K562 (cell line): ENCODE results near the gene TSGA10IP. TPM values are rescaled to one million over a fixed set of nuclear protein-coding genes. Genes with fewer than 3 reads are reported as not detected.

Experiments used
- ATAC-seq: fragments of 200-7000 bp; cut with Tn5 transposase; 3 replicates; pipeline ENCODE4 v1.9.1; 2020; ENCODE audit warnings: moderate library complexity
- BruUV-seq: library from RNA; stranded (reverse); fragments of 400-500 nt; replicated peaks from 2 replicates; lab custom pipeline; 2021; lab: Mats Ljungman, UMichigan
- CTCF ChIA-PET: fragments of 300-600 bp; formaldehyde crosslinking; extraction: SDS; loops from one replicate; lab custom pipeline; 2021; ENCODE audit warnings: low intra/inter-chr PET ratio; lab: Yijun Ruan, JAX
- POLR2A ChIA-PET: fragments of 300-600, 350-650 bp; sonication (Branson Sonifier 250); formaldehyde crosslinking; extraction: SDS; loops from one replicate; lab custom pipeline; 2021; ENCODE audit warnings: antibody characterized with exemption, inconsistent platforms; lab: Yijun Ruan, JAX
- DNase-seq, 4 experiments: peaks; one replicate each; pipeline versions ENCODE4 v3.0.0 to v3.0.0-alpha.2; 2011 to 2018; ENCODE audit warnings: low spot score in 3 of 4, mixed read lengths in 3 of 4; ENCODE audit errors: extremely low read depth in 1 of 4
- FAIRE-seq: peaks from 2 replicates; lab custom pipeline; 2011; peaks lifted over from hg19 to GRCh38; lab: Jason Lieb, UNC
- H2AFZ ChIP-seq: 2 replicates; pipeline ENCODE4 v1.6.0; 2011; ENCODE audit warnings: low read depth, low read length, control low read depth, inconsistent platforms
- H3K27ac ChIP-seq: fragments of 200-600 bp; 3 replicates; pipeline ENCODE4 v1.8.0; 2011; ENCODE audit warnings: low read depth, mild to moderate bottlenecking, control low read depth, inconsistent platforms, low read length, moderate library complexity, mixed read lengths; ENCODE audit errors: extremely low read depth
- H3K27me3 ChIP-seq, 2 experiments: fragments of 300-600 bp in 1 of 2; 2 replicates in 1 of 2; 3 replicates in 1 of 2; pipeline versions ENCODE4 v1.6.0 to v1.8.0; 2011; ENCODE audit warnings: inconsistent platforms in 2 of 2, low read length in 2 of 2, mild to moderate bottlenecking in 1 of 2, mixed read lengths in 1 of 2, moderate library complexity in 1 of 2; ENCODE audit not compliant: control insufficient read depth in 2 of 2, insufficient read depth in 2 of 2
- H3K36me3 ChIP-seq: fragments of 300-600 bp; 3 replicates; pipeline ENCODE4 v1.8.0; 2011; ENCODE audit warnings: mild to moderate bottlenecking, low read length, inconsistent platforms; ENCODE audit not compliant: control insufficient read depth, insufficient read depth
- H3K4me1 ChIP-seq, 2 experiments: fragments of 200-600 bp in 1 of 2; replicated peaks in 1 of 2; 2 replicates in 1 of 2; 3 replicates in 1 of 2; pipeline versions ENCODE4 v1.5.1 to v1.8.0; 2011; ENCODE audit warnings: inconsistent platforms in 2 of 2, low read length in 2 of 2, mild to moderate bottlenecking in 1 of 2, mixed read lengths in 1 of 2, moderate library complexity in 1 of 2; ENCODE audit not compliant: control insufficient read depth in 2 of 2, insufficient read depth in 2 of 2
- H3K4me2 ChIP-seq: 2 replicates; pipeline ENCODE4 v1.6.1; 2011; ENCODE audit warnings: low read length, control low read depth, inconsistent platforms, mixed read lengths; ENCODE audit not compliant: insufficient read depth
- H3K4me3 ChIP-seq: fragments of 200-600 bp; sonication (generic), shearing (Covaris generic); 2 replicates; pipeline ENCODE4 v1.5.1; 2016; ENCODE audit warnings: control low read depth, inconsistent platforms
- H3K79me2 ChIP-seq: fragments of 200-600 bp; 3 replicates; pipeline ENCODE4 v1.8.0; 2011; ENCODE audit warnings: low read length, inconsistent platforms; ENCODE audit not compliant: control insufficient read depth, insufficient read depth
- H3K9ac ChIP-seq, 2 experiments: 2 replicates each; pipeline versions ENCODE4 v1.6.0 to v1.6.1; 2011; ENCODE audit warnings: low read depth in 2 of 2, low read length in 2 of 2, control low read depth in 1 of 2, inconsistent platforms in 1 of 2, mild to moderate bottlenecking in 1 of 2, mixed read lengths in 1 of 2; ENCODE audit not compliant: insufficient read depth in 1 of 2
- H3K9me1 ChIP-seq: one replicate; pipeline ENCODE4 v1.6.0; 2011; ENCODE audit warnings: inconsistent platforms, mild to moderate bottlenecking, low read length, moderate library complexity; ENCODE audit not compliant: control insufficient read depth, insufficient read depth
- H3K9me3 ChIP-seq: replicated peaks from 2 replicates; pipeline ENCODE4 v1.5.1; 2011; ENCODE audit warnings: low read depth, low read length, inconsistent platforms; ENCODE audit not compliant: control insufficient read depth, insufficient read depth
- H4K20me1 ChIP-seq: replicated peaks from 2 replicates; pipeline ENCODE4 v1.6.1; 2011; ENCODE audit warnings: low read length, inconsistent platforms, mixed read lengths; ENCODE audit not compliant: control insufficient read depth, insufficient read depth
- ARID3A ChIP-seq: IDR thresholded peaks from 2 replicates; pipeline ENCODE4 v1.6.1; 2012; ENCODE audit warnings: low read depth, low read length, improper control_type of control experiment, borderline replicate concordance
- HDAC2 ChIP-seq: fragments of 450-650 bp; IDR thresholded peaks from 2 replicates; pipeline ENCODE4 v1.6.1; 2016; ENCODE audit warnings: mild to moderate bottlenecking
- HNRNPK ChIP-seq: fragments of 200-400 bp; formaldehyde crosslinking; IDR thresholded peaks from one replicate; pipeline ENCODE4 v1.6.1; 2018; ENCODE audit warnings: mild to moderate bottlenecking, low read depth, low read length; ENCODE audit not compliant: poor library complexity, severe bottlenecking
- MCM5 ChIP-seq: fragments of 450-650 bp; IDR thresholded peaks from 2 replicates; pipeline ENCODE4 v1.6.1; 2016; ENCODE audit warnings: low read depth
- PHB2 ChIP-seq: fragments of 450-650 bp; IDR thresholded peaks from 2 replicates; pipeline ENCODE4 v1.6.1; 2017; ENCODE audit warnings: low read depth
- RBFOX2 ChIP-seq: fragments of 200-400 bp; formaldehyde crosslinking; IDR thresholded peaks from 2 replicates; pipeline ENCODE4 v1.6.1; 2017; ENCODE audit warnings: low read depth, mild to moderate bottlenecking, low read length, moderate library complexity
- RBM17 ChIP-seq: fragments of 200-400 bp; formaldehyde crosslinking; IDR thresholded peaks from 2 replicates; pipeline ENCODE4 v1.6.1; 2017; ENCODE audit warnings: low read depth, mild to moderate bottlenecking, low read length, borderline replicate concordance
- SNAPC5 ChIP-seq: fragments of 250-450 bp; sonication (Bioruptor Pico); IDR thresholded peaks from 2 replicates; pipeline ENCODE4 v1.8.0; 2021; ENCODE audit warnings: moderate library complexity, mild to moderate bottlenecking, inconsistent platforms
- TCF3 ChIP-seq: sonication (generic); formaldehyde crosslinking; IDR thresholded peaks from 2 replicates; pipeline ENCODE4 v1.4.0; 2020; ENCODE audit warnings: mild to moderate bottlenecking, missing genetic modification reagents
- TRIM28 ChIP-seq: fragments of 450-650 bp; IDR thresholded peaks from 2 replicates; pipeline ENCODE4 v1.6.1; 2017
- WGBS: fragments of 100-300 bp; shearing (Covaris generic); methylation state at CpG from one replicate; pipeline ENCODE4 v1.1.6; 2016; ENCODE audit warnings: low coverage, mixed read lengths; ENCODE audit not compliant: insufficient coverage; ENCODE audit errors: missing lambda C conversion rate; 5-methylcytosine and 5-hydroxymethylcytosine counted together
- in situ Hi-C: fragments of 300-500 bp; cut with MboI; formaldehyde crosslinking; loops from 4 replicates; pipeline ENCODE4 v1.15.0; 2018; ENCODE audit warnings: inconsistent platforms, mixed read lengths
- intact Hi-C: fragments of 100-400 bp; cut with micrococcal nuclease; formaldehyde crosslinking; loops from 2 replicates; pipeline ENCODE4 v1.14.2; 2022
- polyA plus RNA-seq, 8 experiments: library from polyadenylated mRNA; depleted of rRNA in 4 of 8; stranded (reverse) in 5 of 8; unstranded in 3 of 8; fragments of >200 nt; fragmentation: Nextera tagmentation in 2 of 8; fragmentation: Illumina TruSeq in 1 of 8; extraction: Ambion mirVana in 2 of 8; extraction: Trizol in 1 of 8; gene quantifications; 2 replicates each; pipeline versions ENCODE4 v1.2.1 to v1.2.3, GENCODE V29; 2011 to 2014; ENCODE audit warnings: inconsistent platforms in 1 of 8, missing spikeins in 1 of 8
- total RNA-seq, 7 experiments: library from RNA; depleted of rRNA in 6 of 7; stranded (reverse); fragments of >200 nt in 6 of 7; fragmentation: Illumina TruSeq in 2 of 7; extraction: Trizol in 2 of 7; gene quantifications; 2 replicates each; pipeline versions ENCODE4 v1.2.1 to v1.2.3, GENCODE V29; 2011 to 2021; ENCODE audit warnings: low replicate concordance in 1 of 7
- TF ChIP-seq, protein P1 (sequence below), 3 experiments: IDR thresholded peaks in 2 of 3; conservative IDR thresholded peaks in 1 of 3; 2 replicates each; pipeline ENCODE4 v1.5.1; 2011 to 2012; ENCODE audit warnings: low read length in 3 of 3, mild to moderate bottlenecking in 3 of 3, control low read depth in 2 of 3, improper control_type of control experiment in 1 of 3, inconsistent platforms in 1 of 3, low read depth in 1 of 3, mixed read lengths in 1 of 3, moderate library complexity in 1 of 3; ENCODE audit not compliant: insufficient read depth in 2 of 3
- TF ChIP-seq, protein P2 (sequence below): fragments of 450-650 bp; formaldehyde crosslinking; IDR thresholded peaks from 2 replicates; pipeline ENCODE4 v1.4.0; 2020; ENCODE audit warnings: mild to moderate bottlenecking, moderate library complexity
- TF ChIP-seq, protein P3 (sequence below): sonication (generic); formaldehyde crosslinking; IDR thresholded peaks from 2 replicates; pipeline ENCODE4 v1.9.0; 2022; ENCODE audit warnings: mild to moderate bottlenecking, missing genetic modification reagents
- TF ChIP-seq, protein P4 (sequence below): IDR thresholded peaks from 3 replicates; pipeline ENCODE4 v1.6.1; 2011; ENCODE audit warnings: borderline replicate concordance, mild to moderate bottlenecking; ENCODE audit not compliant: insufficient read length, insufficient read depth

TSGA10IP gene
- total and polyA plus RNA-seq, 9 of the 15 experiments (the other 6 are each of a cell fraction or from before 2014, with no cell fraction given): not detected

DNA sequence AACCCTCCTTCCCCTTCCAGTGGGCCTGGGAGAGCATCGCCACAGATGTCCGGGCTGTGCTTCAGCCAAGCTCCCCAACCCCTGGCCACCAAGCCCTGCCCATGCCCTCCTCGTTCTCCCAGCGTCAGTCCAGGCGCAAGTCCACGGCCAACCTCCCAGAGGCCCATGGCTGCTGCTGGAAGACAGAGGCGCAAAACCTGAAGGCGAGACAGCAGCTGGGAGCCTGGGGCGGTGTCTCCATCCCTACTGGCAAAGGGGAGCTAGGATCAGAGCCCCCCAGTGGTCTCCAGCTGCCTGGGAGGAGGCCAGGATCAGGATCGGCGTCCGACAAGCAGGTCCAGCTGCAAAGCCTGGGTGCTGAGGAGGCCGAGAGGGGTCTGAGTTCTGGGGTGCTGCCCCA lies 1.9 kb downstream of the TSGA10IP start:
- peaks cover 0 to 22% of the 10 kb centered on the region in 2 experiments; a peak in 3 of 5 replicates for H3K4me1 ChIP-seq
- TF ChIP-seq PHB2 (no peak), HDAC2 (no peak), TRIM28 (no peak), HNRNPK (no peak), MCM5 (no peak), TCF3 (CRISPR knock-in tag) (no peak), SNAPC5 (CRISPR knock-in tag) (no peak), RBFOX2 (no peak), RBM17 (no peak), ARID3A (no peak)
- TF ChIP-seq, protein P1, sequence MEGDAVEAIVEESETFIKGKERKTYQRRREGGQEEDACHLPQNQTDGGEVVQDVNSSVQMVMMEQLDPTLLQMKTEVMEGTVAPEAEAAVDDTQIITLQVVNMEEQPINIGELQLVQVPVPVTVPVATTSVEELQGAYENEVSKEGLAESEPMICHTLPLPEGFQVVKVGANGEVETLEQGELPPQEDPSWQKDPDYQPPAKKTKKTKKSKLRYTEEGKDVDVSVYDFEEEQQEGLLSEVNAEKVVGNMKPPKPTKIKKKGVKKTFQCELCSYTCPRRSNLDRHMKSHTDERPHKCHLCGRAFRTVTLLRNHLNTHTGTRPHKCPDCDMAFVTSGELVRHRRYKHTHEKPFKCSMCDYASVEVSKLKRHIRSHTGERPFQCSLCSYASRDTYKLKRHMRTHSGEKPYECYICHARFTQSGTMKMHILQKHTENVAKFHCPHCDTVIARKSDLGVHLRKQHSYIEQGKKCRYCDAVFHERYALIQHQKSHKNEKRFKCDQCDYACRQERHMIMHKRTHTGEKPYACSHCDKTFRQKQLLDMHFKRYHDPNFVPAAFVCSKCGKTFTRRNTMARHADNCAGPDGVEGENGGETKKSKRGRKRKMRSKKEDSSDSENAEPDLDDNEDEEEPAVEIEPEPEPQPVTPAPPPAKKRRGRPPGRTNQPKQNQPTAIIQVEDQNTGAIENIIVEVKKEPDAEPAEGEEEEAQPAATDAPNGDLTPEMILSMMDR (IDR thresholded peaks at IDR 0.05 in 2 of 3, conservative IDR thresholded peaks at IDR 0.05 in 1 of 3; ENCODE audit: insufficient read depth in 2 of 3, low read depth in 1 of 3, low read length in 3 of 3): no peak
- TF ChIP-seq, protein P2, sequence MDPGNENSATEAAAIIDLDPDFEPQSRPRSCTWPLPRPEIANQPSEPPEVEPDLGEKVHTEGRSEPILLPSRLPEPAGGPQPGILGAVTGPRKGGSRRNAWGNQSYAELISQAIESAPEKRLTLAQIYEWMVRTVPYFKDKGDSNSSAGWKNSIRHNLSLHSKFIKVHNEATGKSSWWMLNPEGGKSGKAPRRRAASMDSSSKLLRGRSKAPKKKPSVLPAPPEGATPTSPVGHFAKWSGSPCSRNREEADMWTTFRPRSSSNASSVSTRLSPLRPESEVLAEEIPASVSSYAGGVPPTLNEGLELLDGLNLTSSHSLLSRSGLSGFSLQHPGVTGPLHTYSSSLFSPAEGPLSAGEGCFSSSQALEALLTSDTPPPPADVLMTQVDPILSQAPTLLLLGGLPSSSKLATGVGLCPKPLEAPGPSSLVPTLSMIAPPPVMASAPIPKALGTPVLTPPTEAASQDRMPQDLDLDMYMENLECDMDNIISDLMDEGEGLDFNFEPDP (CRISPR knock-in tag): no peak
- TF ChIP-seq, protein P3, sequence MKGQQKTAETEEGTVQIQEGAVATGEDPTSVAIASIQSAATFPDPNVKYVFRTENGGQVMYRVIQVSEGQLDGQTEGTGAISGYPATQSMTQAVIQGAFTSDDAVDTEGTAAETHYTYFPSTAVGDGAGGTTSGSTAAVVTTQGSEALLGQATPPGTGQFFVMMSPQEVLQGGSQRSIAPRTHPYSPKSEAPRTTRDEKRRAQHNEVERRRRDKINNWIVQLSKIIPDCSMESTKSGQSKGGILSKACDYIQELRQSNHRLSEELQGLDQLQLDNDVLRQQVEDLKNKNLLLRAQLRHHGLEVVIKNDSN (CRISPR knock-in tag): no peak
- TF ChIP-seq, protein P4, sequence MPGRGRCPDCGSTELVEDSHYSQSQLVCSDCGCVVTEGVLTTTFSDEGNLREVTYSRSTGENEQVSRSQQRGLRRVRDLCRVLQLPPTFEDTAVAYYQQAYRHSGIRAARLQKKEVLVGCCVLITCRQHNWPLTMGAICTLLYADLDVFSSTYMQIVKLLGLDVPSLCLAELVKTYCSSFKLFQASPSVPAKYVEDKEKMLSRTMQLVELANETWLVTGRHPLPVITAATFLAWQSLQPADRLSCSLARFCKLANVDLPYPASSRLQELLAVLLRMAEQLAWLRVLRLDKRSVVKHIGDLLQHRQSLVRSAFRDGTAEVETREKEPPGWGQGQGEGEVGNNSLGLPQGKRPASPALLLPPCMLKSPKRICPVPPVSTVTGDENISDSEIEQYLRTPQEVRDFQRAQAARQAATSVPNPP: no peak
- TF ChIP-seq, all 486 proteins: peak for 0
- Histone ChIP-seq H3K27ac (no peak overlapping the region), H2AFZ (0 out of 2 replicates have a peak overlapping the region, but pooled peaks have one; percentile 1), H3K36me3 (no peaks in the 10 kb centered on the region), H3K79me2 (no peaks in the 10 kb centered on the region), H3K9me3 (no peaks in the 10 kb centered on the region), H4K20me1 (no peaks in the 10 kb centered on the region), H3K27me3 (peaks cover 0 to 5% of the 10 kb centered on the region in 2 experiments; a peak in 1 of 5 replicates), H3K4me3 (no peak overlapping the region), H3K9ac (peak overlapping the region in 1 of 2 experiments; percentile 79; a peak in 2 of 4 replicates), H3K9me1 (no peaks in the 10 kb centered on the region), H3K4me2 (no peak overlapping the region)
- FAIRE-seq (no peak), DNase-seq (no peak), ATAC-seq (peak; percentile 29)
- BruUV-seq: no TSS peak
- CTCF ChIA-PET: no interaction called here
- in situ Hi-C loops: no loop called here
- 27% methylated on average over 9 of the region's 13 CpGs for WGBS
- POLR2A ChIA-PET: interaction anchor here (0.6 to 2.2 kb wide), 8 partner anchors 10 to 443 kb away, joined by 3 to 7 read pairs (median 5); partner anchors contain the start of genes CCDC85B and FOSL1
- intact Hi-C loops: no loop called here
